ENCODE measurements around the gene DUS1L. TPM values are rescaled to one million over a fixed set of nuclear protein-coding genes. Genes with fewer than 3 reads are reported as not detected.

DUS1L gene
- total and polyA plus RNA-seq, 9 donors = 15.0 to 72.4 (median 62.5) TPM

DNA sequence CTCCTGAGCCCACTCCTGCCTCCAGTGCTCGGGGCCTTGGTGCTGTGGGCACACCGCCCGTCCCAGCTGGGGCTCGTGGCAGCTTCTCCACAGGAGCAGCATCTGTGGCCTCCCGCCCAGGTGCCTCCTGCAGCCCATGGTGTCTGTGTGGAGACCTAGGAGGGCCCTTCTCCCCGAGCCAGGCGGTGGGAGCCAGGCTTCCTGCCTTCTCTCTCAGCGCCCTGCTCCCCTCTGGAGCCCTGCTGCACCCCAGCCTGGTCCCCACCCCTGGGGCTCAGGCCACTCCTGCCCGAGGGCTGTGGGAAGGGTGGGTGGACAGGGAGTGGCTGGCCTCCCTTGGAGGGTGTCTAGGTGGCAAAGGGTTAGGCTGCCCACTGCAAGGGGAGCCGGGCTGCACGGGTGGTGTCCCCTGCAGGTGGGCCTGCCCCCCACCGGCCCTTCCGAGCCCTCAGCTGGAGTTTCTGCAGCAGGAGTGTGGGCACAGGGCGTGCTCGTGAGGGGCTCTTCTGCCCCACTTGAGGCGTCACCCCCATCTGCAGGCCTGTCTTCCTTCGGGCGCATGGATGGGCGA, 53.9 kb downstream of the DUS1L start:
- WGBS, 3 donors = 94 to 96% (median 94%) methylated on average over 19 of the region's 19 CpGs
- H3K27ac ChIP-seq = no peak overlapping the region
- intact Hi-C loops (cut with DNase I) = no loop called here
- TF ChIP-seq, protein P1, sequence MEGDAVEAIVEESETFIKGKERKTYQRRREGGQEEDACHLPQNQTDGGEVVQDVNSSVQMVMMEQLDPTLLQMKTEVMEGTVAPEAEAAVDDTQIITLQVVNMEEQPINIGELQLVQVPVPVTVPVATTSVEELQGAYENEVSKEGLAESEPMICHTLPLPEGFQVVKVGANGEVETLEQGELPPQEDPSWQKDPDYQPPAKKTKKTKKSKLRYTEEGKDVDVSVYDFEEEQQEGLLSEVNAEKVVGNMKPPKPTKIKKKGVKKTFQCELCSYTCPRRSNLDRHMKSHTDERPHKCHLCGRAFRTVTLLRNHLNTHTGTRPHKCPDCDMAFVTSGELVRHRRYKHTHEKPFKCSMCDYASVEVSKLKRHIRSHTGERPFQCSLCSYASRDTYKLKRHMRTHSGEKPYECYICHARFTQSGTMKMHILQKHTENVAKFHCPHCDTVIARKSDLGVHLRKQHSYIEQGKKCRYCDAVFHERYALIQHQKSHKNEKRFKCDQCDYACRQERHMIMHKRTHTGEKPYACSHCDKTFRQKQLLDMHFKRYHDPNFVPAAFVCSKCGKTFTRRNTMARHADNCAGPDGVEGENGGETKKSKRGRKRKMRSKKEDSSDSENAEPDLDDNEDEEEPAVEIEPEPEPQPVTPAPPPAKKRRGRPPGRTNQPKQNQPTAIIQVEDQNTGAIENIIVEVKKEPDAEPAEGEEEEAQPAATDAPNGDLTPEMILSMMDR (IDR thresholded peaks at IDR 0.05) = no peak
- TF ChIP-seq POLR2A (IDR thresholded peaks at IDR 0.05) (no peak), EP300 (IDR thresholded peaks at IDR 0.05) (no peak)
- no peaks in the 10 kb centered on the region for H3K27me3 ChIP-seq
- H3K36me3 ChIP-seq = no peaks in the 10 kb centered on the region
- DNase-seq = no peak
- no peak overlapping the region for H3K4me3 ChIP-seq
- no peaks in the 10 kb centered on the region for H3K4me1 ChIP-seq (ENCODE audit: insufficient read depth)
- H3K9me3 ChIP-seq = no peaks in the 10 kb centered on the region

DNA sequence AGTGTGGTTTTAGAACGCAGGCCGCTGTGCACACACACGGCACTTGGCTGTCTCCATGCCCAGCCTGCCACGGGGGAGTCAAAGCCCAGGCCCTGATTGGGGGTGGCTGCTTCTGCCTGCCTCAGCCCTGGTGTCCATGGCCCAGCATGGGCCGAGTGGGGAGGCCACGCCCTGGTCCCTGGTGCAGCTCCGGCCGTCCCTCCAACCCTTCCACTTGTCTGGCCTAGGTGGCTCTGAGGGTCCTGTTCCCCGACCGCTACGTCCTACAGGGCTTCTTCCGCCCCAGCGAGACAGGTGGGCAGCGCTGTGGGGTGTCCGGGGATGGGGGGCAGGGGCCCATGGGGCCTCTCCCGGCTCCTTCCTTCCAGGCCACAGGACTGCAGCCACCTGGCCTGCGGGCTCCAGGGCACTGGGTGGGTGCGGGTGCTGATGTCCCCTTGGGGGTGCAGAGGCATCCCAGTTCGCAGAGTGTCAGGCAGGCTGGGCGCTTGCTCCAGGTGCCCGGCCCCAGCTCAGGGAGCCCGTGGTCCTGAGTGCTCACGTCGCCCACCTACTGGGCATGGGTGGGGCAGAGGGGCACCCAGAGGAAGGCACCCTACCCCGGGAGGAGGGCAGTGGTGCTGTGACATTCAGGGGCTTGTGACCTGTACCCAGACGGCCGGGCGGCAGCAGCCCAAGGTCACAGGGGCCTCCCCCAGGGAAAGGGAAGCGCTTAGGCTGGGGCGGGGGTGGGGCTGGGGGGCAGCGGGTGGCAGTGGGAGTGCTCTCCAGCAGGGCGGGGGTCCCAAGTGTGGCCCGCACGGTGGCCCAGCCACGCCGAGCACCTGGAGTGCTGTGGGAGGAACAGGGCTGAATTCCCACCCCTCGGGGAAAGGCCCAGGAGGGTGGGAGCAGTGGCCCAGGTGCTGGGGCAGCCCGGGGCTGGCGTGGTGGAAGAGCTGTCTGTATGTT, 54.8 kb downstream of the DUS1L start:
- intact Hi-C loops (cut with DNase I) = no loop called here
- TF ChIP-seq EP300 (IDR thresholded peaks at IDR 0.05) (no peak), POLR2A (IDR thresholded peaks at IDR 0.05) (no peak)
- TF ChIP-seq, protein P1 (IDR thresholded peaks at IDR 0.05) = no peak
- DNase-seq = no peak
- 90 to 91% (median 91%) methylated on average over 32 to 39 of the region's 39 CpGs for WGBS, 3 donors
- Histone ChIP-seq H3K27ac (no peak overlapping the region), H3K27me3 (no peaks in the 10 kb centered on the region), H3K36me3 (no peaks in the 10 kb centered on the region), H3K4me1 (ENCODE audit: insufficient read depth) (no peaks in the 10 kb centered on the region), H3K9me3 (no peaks in the 10 kb centered on the region), H3K4me3 (no peak overlapping the region)

DNA sequence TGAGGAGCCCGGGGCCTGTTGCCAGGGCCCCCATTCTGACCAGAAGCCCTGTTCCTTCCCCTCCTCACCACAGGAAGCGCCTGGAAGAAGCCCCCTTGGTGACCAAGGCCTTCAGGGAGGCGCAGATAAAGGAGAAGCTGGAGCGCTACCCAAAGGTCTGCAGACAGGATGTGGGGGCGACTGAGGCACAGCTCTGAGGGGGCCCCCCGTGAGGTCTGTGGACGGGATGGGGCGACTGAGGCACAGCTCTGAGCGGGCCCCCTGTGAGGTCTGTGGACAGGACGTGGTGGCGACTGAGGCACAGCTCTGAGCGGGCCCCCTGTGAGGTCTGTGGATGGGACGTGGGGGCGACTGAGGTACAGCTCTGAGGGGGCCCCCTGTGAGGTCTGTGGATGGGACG, 56.2 kb downstream of the DUS1L start:
- H3K9me3 ChIP-seq = no peaks in the 10 kb centered on the region
- intact Hi-C loops (cut with DNase I) = no loop called here
- TF ChIP-seq, protein P1 (IDR thresholded peaks at IDR 0.05) = no peak
- TF ChIP-seq EP300 (IDR thresholded peaks at IDR 0.05) = no peak
- TF ChIP-seq POLR2A (IDR thresholded peaks at IDR 0.05) = no peak
- H3K36me3 ChIP-seq = no peaks in the 10 kb centered on the region
- no peaks in the 10 kb centered on the region for H3K4me1 ChIP-seq (ENCODE audit: insufficient read depth)
- no peak for DNase-seq
- no peak overlapping the region for H3K27ac ChIP-seq
- 88 to 91% (median 91%) methylated on average over 15 of the region's 15 CpGs for WGBS, 3 donors
- no peak overlapping the region for H3K4me3 ChIP-seq
- no peaks in the 10 kb centered on the region for H3K27me3 ChIP-seq

DNA sequence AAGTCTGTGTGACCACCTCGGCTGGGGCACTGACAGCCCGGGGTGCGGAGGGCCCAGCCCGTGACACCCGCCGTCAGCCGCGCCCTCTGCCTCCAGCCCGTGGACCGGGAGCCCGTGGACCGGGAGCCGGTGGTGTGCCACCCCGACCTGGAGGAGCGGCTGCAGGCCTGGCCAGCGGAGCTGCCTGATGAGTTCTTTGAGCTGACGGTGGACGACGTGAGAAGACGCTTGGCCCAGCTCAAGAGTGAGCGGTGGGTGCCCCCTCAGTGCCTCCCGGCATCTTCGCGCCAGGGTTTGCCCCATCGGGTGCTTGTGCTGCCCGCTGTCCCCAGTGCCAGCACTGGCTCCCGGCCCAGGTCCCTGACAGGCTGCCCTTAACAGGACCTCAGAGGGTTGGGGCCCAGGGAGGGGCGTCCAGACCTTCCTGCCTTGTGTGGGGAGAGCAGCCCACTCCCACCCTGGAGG, 56.6 kb downstream of the DUS1L start:
- peaks cover 1% of the 10 kb centered on the region for H3K4me1 ChIP-seq (ENCODE audit: insufficient read depth)
- TF ChIP-seq EP300 (IDR thresholded peaks at IDR 0.05) (no peak), POLR2A (IDR thresholded peaks at IDR 0.05) (no peak)
- TF ChIP-seq, protein P1 (IDR thresholded peaks at IDR 0.05) = no peak

More for the DNA sequence above, 56.6 kb downstream of the DUS1L start:
- H3K27ac ChIP-seq = no peak overlapping the region
- DNase-seq = no peak
- H3K36me3 ChIP-seq = no peaks in the 10 kb centered on the region
- H3K27me3 ChIP-seq = no peaks in the 10 kb centered on the region
- H3K9me3 ChIP-seq = no peaks in the 10 kb centered on the region
- intact Hi-C loops (cut with DNase I) = no loop called here
- WGBS, 3 donors = 90 to 96% (median 91%) methylated on average over 27 to 28 of the region's 28 CpGs
- H3K4me3 ChIP-seq = no peak overlapping the region
